GM19193 (cell line): ENCODE data around the gene HAAO.

Experiments
- POLR2A ChIP-seq: IDR thresholded peaks from 4 replicates; pipeline ENCODE4 v1.6.1; 2011; ENCODE audit not compliant: insufficient read depth, insufficient read length; ENCODE audit errors: extremely low read depth

HAAO gene

DNA sequence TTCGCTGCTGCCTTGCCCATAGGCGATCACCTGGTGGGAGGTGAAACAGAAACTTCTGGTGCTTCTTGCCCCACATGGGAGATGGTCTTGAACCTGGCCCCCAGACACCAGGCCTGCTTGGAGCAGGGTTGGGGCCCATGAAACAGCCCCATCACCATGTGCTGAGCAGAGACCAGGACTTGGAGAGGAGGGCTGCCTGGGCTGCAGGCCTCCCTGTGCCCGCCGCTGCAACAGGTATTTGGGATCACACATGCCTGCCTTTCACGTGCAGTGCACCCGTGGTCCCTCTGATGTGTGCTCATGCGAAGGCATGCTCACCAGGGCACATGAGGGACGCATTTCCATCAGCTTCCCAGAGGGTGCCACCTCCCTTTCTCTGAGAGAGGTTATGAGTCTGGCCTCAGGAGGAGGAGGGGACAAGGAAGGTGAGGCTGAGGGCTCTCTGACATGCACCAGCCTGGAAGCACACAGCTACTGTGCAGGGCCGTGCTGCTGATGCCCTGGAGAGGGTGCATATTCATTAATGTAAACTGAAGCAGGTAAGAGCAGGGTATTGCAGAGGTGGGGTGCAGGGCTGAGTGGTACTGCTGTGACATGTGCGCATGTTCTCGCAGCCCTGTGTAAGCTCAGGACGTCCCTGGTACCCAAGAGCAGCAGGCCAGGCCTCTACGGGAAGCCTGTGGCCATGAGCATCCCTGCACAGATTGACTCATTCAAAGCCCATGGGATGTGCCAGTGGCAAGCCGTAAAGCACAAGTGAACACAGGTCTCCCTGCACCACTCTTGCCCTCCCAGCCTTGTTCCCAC lies 24.3 kb downstream of the HAAO start:
- no peak for TF ChIP-seq POLR2A

- TF ChIP-seq POLR2A: no peak
Measured at GRCh38 chr2:42767080-42767898, 25.1 kb downstream of the HAAO start.

- no peak for TF ChIP-seq POLR2A
Measured at GRCh38 chr2:42765686-42766085, 26.7 kb downstream of the HAAO start.

DNA sequence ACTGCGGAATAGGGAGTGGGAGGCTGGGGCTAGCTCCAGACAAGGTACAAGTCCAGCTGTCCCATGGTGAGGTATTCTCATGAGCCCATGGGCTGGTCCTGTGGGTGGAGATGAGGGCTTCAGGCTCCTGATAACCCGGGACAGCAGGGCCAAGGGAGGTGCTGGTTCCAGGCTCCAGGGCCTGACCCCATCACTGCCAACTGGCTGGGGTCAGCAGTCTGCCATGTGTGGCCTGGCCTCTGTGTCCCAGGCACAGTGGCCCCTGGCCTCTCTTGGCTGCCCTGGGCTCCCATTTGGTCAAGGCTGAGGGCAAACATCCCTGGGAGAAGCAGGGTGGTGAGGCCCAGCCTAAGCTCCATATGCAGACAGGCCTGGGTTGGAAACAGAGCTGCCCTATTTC lies 27.5 kb downstream of the HAAO start:
- TF ChIP-seq POLR2A: no peak

DNA sequence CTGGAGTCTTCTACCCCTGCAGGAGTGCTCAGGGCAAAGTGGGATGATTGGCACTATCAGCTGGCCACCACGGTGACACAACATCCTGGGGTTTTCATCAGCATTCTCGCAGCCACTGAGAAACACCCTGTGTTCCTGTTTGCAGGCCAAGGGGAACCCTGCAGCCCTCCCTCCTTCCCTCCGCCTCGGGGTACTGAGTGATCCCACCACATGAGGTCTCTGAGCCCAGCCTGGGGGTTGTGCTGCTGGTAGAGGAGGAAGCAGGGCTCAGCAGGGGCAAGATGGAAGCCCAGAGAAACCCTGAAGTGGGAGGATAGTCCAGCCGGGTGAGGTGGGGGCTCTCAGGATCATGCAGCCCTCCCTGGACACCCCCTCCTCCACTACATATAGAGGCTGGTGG lies 28.3 kb downstream of the HAAO start, which contains the start of gene OXER1:
Gene OXER1 (minus strand): TSS at position 40 of the 400 bp plus-strand sequence. CDS start 73 bp downstream, outside the sequence.
- no peak for TF ChIP-seq POLR2A

- no peak for TF ChIP-seq POLR2A
Measured at GRCh38 chr2:42762823-42763804, 29.3 kb downstream of the HAAO start.

DNA sequence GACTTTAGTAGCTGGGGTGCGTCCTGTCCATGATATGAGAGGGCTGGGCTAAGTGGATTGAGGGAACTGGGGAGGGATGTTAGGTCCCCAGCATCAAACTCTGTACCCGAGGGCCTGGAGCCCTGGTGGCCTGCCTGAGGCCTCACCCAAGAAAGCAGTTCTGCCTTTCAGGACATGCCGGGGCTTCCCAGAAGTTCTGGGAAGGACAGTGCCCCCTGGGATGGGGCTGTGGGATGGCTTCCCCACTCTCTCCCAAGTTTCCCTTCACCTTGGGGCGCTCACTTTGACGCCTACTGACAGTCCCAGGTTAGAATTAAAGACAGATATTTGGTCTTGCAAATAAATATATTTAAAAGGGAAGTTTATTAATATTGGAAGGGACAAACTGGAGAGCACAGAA lies 30.2 kb downstream of the HAAO start:
- no peak for TF ChIP-seq POLR2A

DNA sequence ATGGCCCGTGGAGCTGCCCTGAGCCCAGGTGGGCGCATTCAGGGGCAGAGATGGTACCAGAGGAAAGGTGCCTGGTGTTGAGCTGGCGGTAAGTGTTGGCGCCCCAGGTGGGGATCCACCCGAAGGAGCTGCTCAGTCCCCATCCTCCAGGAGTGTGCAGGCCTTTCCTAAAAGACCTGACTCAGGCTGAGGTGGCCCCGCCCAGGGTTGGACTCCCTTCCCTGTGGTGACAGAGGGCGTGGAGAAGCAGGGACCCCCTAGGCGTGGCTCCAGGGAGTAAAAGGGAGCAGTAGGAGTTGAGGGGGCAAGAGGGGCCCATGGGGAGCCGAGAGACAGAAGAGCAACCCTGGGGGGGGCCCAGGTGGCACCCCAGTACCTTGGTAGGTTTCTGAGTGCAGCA lies 30.8 kb downstream of the HAAO start:
- TF ChIP-seq POLR2A: no peak

- TF ChIP-seq POLR2A: no peak
Measured at GRCh38 chr2:42758751-42759150, 33.6 kb downstream of the HAAO start.

DNA sequence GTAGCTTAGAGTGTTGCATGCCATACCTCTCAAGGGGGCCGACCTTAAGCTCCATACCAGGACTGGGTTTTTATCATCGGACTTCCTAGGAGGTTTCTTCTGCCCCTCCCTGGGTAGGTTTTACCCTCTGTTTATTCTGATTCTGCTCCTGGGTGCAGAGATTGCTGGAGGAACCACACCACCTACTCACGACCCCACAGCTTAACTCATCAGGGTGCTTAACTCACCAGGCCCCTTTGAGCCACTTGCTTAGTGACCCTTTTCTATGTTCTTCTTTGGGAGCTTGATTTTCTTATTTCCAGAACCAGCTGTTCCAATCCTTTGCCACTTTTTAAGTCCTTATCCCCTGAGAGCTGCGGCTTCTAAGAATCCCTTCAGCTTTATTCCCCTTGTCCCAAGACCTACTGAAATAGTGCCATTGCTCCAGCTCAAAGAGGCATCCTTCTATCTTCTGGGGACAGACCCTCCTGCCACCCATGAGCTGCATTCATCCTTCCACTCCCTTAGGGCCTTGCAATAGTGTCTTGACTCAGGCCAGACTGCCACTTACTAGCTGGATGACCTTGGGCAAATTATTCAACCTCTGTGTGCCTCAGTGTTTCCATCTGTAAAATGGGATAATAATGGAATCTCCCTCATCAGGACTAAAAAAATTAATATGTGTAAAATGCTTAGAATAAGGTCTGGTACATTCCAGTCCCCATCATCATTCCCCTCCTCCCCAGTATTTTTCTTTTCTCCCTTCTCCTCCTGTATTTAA lies 34.2 kb downstream of the HAAO start:
- no peak for TF ChIP-seq POLR2A

GRCh38 chr2:42756966-42757513 lies 35.3 kb downstream of the HAAO start:
- TF ChIP-seq POLR2A: no peak

DNA sequence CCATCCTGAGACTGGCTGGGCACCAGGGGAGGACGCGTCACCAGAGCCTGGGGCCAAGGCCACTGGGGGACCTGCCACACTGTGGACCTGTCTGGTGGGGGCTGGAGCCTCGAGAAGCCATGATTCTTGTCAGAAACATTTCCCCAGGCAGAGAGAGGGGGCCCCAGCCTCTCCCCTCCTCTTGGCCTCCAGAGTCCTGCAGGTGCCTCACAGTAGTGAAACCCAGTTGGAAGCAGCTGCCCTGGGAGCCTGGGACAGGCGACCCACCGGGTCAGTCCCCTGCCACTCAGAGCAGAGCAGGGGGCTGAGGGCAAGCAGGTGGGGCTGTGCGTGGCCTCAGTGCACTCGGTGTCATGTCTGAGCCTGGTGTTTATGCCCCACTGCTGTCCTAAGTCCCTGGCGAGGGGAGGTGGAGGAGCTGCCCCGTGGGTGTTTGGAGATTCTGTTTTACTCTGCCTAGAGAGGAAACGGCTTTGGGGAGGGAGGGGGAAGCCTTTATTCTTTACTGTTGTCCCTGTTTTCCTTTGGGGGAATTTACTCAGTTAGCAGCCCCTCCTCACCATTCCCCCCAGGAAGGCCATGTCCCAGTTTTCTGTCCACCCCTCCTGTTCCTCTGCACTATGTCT lies 36.1 kb downstream of the HAAO start:
- TF ChIP-seq POLR2A: no peak

DNA sequence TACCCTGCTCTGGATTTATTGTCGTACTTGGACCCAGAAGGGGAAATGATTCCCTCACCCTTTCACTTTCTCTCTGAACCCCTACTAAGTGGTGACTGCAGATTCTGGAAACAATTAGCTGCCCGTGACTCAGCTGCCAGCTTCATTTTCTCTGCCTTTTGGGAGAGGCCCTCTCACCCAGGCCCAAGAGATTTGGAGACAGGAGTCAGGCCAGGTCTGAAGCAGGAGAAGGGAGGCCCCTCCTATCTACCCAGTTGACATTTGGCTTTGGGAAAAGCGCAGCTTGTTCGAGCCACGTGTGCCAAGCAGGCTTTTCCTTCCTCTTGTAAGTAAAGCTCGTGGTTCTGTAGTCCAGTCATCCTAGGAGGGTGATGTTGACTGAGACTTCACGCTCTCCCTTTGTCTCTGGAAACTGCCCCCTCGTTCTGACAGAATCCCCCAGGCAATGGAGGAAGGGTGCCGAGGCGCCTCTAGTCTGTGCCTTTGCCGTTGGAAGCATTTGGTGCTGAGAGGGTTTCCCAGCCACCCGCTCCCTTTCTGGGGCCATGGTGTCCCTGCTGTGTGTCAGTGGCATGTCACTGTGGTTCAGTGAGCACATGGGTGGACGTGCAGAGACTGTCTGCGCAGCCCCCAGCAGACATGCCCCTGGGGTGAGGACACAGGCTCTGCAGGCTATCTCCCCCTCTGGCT lies 37.0 kb downstream of the HAAO start:
- no peak for TF ChIP-seq POLR2A

DNA sequence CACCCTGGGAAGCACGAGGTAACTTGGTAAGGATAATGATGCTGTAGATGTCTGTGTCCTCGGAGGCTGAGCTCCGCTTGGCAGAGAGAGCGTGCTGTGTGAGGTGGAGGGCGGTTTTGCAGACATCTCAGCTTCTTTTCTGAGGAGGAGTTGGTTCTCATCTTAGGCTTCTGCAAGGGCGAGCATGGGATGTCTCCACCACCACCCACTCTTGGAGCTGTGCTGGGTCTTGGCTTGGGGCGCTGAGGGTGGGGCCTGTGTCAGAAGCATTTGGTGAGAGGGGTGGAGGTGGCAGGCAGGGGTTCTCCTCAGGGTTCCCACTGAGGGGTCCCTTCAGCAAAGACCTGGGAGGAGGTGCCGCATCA lies 37.6 kb downstream of the HAAO start:
- TF ChIP-seq POLR2A: no peak
